GM12878 (cell line): ENCODE measurements around the gene MYT1. TPM values are rescaled to one million over a fixed set of nuclear protein-coding genes. Genes with fewer than 3 reads are reported as not detected.
A peak's percentile ranks its signal among the peaks of the same experiment; 100 is the strongest.

Source experiments
- ATF3 ChIP-seq: IDR thresholded peaks from 2 replicates; pipeline ENCODE4 v1.6.1; 2011; ENCODE audit warnings: low read depth, mild to moderate bottlenecking, low read length, moderate library complexity, borderline replicate concordance; ENCODE audit errors: extremely low read depth
- ATF7 ChIP-seq: fragments of 450-650 bp; IDR thresholded peaks from 2 replicates; pipeline ENCODE4 v1.6.1; 2016; ENCODE audit warnings: low read depth, mild to moderate bottlenecking
- BHLHE40 ChIP-seq, 2 experiments: fragments of 450-650 bp in 1 of 2; IDR thresholded peaks; 2 replicates each; pipeline ENCODE4 v1.6.1; 2011 to 2017; ENCODE audit warnings: low read depth in 2 of 2, borderline replicate concordance in 1 of 2, improper control_type of control experiment in 1 of 2, low read length in 1 of 2, mild to moderate bottlenecking in 1 of 2
- CHD4 ChIP-seq: fragments of 200-600 bp; sonication (generic); IDR thresholded peaks from 2 replicates; pipeline ENCODE4 v1.6.1; 2016; ENCODE audit warnings: mild to moderate bottlenecking
- CREB1 ChIP-seq: IDR thresholded peaks from 2 replicates; pipeline ENCODE4 v1.6.1; 2012; ENCODE audit warnings: low read depth, mild to moderate bottlenecking, inconsistent platforms
- E2F8 ChIP-seq: fragments of 450-650 bp; IDR thresholded peaks from 2 replicates; pipeline ENCODE4 v1.6.1; 2018; ENCODE audit warnings: mild to moderate bottlenecking, low read depth, moderate library complexity; ENCODE audit not compliant: partially characterized antibody
- HCFC1 ChIP-seq: fragments of 150-350 bp; IDR thresholded peaks from 2 replicates; pipeline ENCODE4 v1.6.1; 2014; ENCODE audit warnings: low read length
- JUND ChIP-seq: IDR thresholded peaks from 2 replicates; pipeline ENCODE4 v1.6.1; 2012; ENCODE audit warnings: low read depth, mild to moderate bottlenecking, low read length, improper control_type of control experiment, moderate library complexity
- KAT2A ChIP-seq: conservative IDR thresholded peaks from 2 replicates; pipeline ENCODE4 v1.6.1; 2011; ENCODE audit warnings: low read depth, low read length; ENCODE audit not compliant: control insufficient read depth
- KLF5 ChIP-seq: fragments of 450-650 bp; IDR thresholded peaks from 2 replicates; pipeline ENCODE4 v1.6.1; 2014; ENCODE audit warnings: mild to moderate bottlenecking; ENCODE audit not compliant: partially characterized antibody
- NKRF ChIP-seq: fragments of 450-650 bp; conservative IDR thresholded peaks from 2 replicates; pipeline ENCODE4 v1.6.1; 2017; ENCODE audit warnings: mild to moderate bottlenecking, moderate library complexity
- POLR2A ChIP-seq: IDR thresholded peaks from 2 replicates; pipeline ENCODE4 v1.6.1; 2011; ENCODE audit warnings: low read depth, mild to moderate bottlenecking, low read length
- POLR2AphosphoS5 ChIP-seq: IDR thresholded peaks from 2 replicates; pipeline ENCODE4 v1.6.1; 2011; ENCODE audit warnings: mild to moderate bottlenecking, low read length, inconsistent platforms
- RAD51 ChIP-seq: fragments of 450-650 bp; IDR thresholded peaks from 2 replicates; pipeline ENCODE4 v1.6.1; 2016; ENCODE audit warnings: moderate library complexity, mild to moderate bottlenecking, inconsistent platforms
- SREBF2 ChIP-seq: IDR thresholded peaks from 2 replicates; pipeline ENCODE4 v1.6.1; 2012; ENCODE audit warnings: mild to moderate bottlenecking, low read length
- TARDBP ChIP-seq: IDR thresholded peaks from 2 replicates; pipeline ENCODE4 v1.6.1; 2016; ENCODE audit warnings: borderline replicate concordance
- TCF12 ChIP-seq: IDR thresholded peaks from 2 replicates; pipeline ENCODE4 v1.6.1; 2011; ENCODE audit warnings: low read depth, mild to moderate bottlenecking, low read length
- TCF3 ChIP-seq: IDR thresholded peaks from 2 replicates; pipeline ENCODE4 v1.6.1; 2012; ENCODE audit warnings: low read depth, mild to moderate bottlenecking, low read length, borderline replicate concordance; ENCODE audit not compliant: insufficient read depth
- TCF7 ChIP-seq: IDR thresholded peaks from 2 replicates; pipeline ENCODE4 v1.6.1; 2014; ENCODE audit warnings: antibody characterized with exemption, borderline replicate concordance
- USF2 ChIP-seq: IDR thresholded peaks from 2 replicates; pipeline ENCODE4 v1.6.1; 2011; ENCODE audit warnings: low read depth, low read length, improper control_type of control experiment, borderline replicate concordance
- YBX1 ChIP-seq: fragments of 450-650 bp; IDR thresholded peaks from 2 replicates; pipeline ENCODE4 v1.6.1; 2016; ENCODE audit warnings: antibody characterized with exemption
- polyA plus RNA-seq, 11 experiments: library from polyadenylated mRNA; depleted of rRNA in 4 of 11; unstranded in 6 of 11; stranded (reverse) in 5 of 11; fragments of >200 nt; fragmentation: Nextera tagmentation in 4 of 11; fragmentation: Illumina TruSeq in 1 of 11; extraction: Ambion mirVana in 4 of 11; extraction: Trizol in 1 of 11; gene quantifications; 1 replicate in 1 of 11; 2 replicates in 10 of 11; pipeline versions ENCODE4 v1.2.1 to v1.2.3, GENCODE V29; 2011 to 2016; ENCODE audit warnings: inconsistent platforms in 2 of 11, missing spikeins in 2 of 11, low read depth in 1 of 11
- total RNA-seq, 4 experiments: library from RNA; depleted of rRNA in 3 of 4; stranded (reverse); fragments of >200 nt in 3 of 4; fragmentation: Illumina TruSeq in 1 of 4; extraction: Trizol in 1 of 4; gene quantifications; 2 replicates each; pipeline versions ENCODE4 v1.2.1 to v1.2.3, GENCODE V29; 2013 to 2021
- TF ChIP-seq, protein P1 (sequence below): fragments of 450-650 bp; IDR thresholded peaks from 2 replicates; pipeline ENCODE4 v1.6.1; 2017; ENCODE audit warnings: mild to moderate bottlenecking
- TF ChIP-seq, protein P2 (sequence below): fragments of 450-650 bp; IDR thresholded peaks from 2 replicates; pipeline ENCODE4 v1.6.1; 2014; ENCODE audit warnings: mild to moderate bottlenecking

The MYT1 gene
- total and polyA plus RNA-seq, 10 of the 15 experiments (the other 5 are each of a cell fraction or from before 2014, with no cell fraction given), result 0.01 to 0.10 TPM; not detected in 8

GRCh38 chr20:64238851-64239387, 74.7 kb downstream of the MYT1 start (continued):
- TF ChIP-seq SREBF2 (no peak), ATF3 (no peak), CREB1 (no peak), TCF7 (no peak), E2F8 (no peak), TARDBP (no peak), HCFC1 (no peak), POLR2A (no peak), NKRF (no peak), TCF3 (no peak), USF2 (no peak), ATF7 (no peak), JUND (no peak), BHLHE40 (IDR thresholded peaks at IDR 0.05; ENCODE audit: borderline replicate concordance in 1 of 2, low read depth in 2 of 2, low read length in 1 of 2) (peak in 1 of 2 experiments; percentile 38; a peak in 1 of 4 replicates), TCF12 (0 out of 2 replicates have a peak, but pooled peaks have one; percentile 14), YBX1 (no peak), RAD51 (no peak), CHD4 (no peak), KAT2A (no peak), POLR2AphosphoS5 (no peak), KLF5 (no peak)
- TF ChIP-seq, protein P1, sequence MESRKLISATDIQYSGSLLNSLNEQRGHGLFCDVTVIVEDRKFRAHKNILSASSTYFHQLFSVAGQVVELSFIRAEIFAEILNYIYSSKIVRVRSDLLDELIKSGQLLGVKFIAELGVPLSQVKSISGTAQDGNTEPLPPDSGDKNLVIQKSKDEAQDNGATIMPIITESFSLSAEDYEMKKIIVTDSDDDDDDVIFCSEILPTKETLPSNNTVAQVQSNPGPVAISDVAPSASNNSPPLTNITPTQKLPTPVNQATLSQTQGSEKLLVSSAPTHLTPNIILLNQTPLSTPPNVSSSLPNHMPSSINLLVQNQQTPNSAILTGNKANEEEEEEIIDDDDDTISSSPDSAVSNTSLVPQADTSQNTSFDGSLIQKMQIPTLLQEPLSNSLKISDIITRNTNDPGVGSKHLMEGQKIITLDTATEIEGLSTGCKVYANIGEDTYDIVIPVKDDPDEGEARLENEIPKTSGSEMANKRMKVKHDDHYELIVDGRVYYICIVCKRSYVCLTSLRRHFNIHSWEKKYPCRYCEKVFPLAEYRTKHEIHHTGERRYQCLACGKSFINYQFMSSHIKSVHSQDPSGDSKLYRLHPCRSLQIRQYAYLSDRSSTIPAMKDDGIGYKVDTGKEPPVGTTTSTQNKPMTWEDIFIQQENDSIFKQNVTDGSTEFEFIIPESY, result no peak
- TF ChIP-seq, protein P2, sequence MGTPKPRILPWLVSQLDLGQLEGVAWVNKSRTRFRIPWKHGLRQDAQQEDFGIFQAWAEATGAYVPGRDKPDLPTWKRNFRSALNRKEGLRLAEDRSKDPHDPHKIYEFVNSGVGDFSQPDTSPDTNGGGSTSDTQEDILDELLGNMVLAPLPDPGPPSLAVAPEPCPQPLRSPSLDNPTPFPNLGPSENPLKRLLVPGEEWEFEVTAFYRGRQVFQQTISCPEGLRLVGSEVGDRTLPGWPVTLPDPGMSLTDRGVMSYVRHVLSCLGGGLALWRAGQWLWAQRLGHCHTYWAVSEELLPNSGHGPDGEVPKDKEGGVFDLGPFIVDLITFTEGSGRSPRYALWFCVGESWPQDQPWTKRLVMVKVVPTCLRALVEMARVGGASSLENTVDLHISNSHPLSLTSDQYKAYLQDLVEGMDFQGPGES, result no peak
